K562 (cell line): ENCODE results near the gene SLC25A28. TPM values are rescaled to one million over a fixed set of nuclear protein-coding genes. Genes with fewer than 3 reads are reported as not detected.

Experiments used
- BCL6 ChIP-seq: fragments of 250-450 bp; sonication (Bioruptor Pico); IDR thresholded peaks from 2 replicates; pipeline ENCODE4 v1.4.0; 2020
- L3MBTL2 ChIP-seq: fragments of 450-650 bp; IDR thresholded peaks from 2 replicates; pipeline ENCODE4 v1.6.1; 2016; ENCODE audit warnings: mild to moderate bottlenecking, moderate library complexity
- RAD21 ChIP-seq, 2 experiments: fragments of 250-450 bp in 1 of 2; fragments of 450-650 bp in 1 of 2; sonication (Bioruptor Pico) in 1 of 2; formaldehyde crosslinking in 1 of 2; IDR thresholded peaks in 1 of 2; conservative IDR thresholded peaks in 1 of 2; 2 replicates each; pipeline versions ENCODE4 v1.4.0 to v1.8.0; 2020 to 2022; ENCODE audit warnings: mild to moderate bottlenecking in 2 of 2, moderate library complexity in 1 of 2
- REST ChIP-seq, 2 experiments: fragments of 450-650 bp; formaldehyde crosslinking in 1 of 2; IDR thresholded peaks; 2 replicates each; pipeline versions ENCODE4 v1.4.0 to v1.6.1; 2014 to 2020; ENCODE audit warnings: mild to moderate bottlenecking in 2 of 2, borderline replicate concordance in 1 of 2, low read depth in 1 of 2
- SIN3A ChIP-seq, 2 experiments: fragments of 150-350 bp in 1 of 2; IDR thresholded peaks; 2 replicates each; pipeline ENCODE4 v1.6.1; 2011 to 2016; ENCODE audit warnings: borderline replicate concordance in 2 of 2, low read depth in 2 of 2, low read length in 2 of 2, mild to moderate bottlenecking in 2 of 2, moderate library complexity in 2 of 2; ENCODE audit not compliant: control insufficient read depth in 1 of 2
- TGIF2 ChIP-seq: sonication (generic); formaldehyde crosslinking; IDR thresholded peaks from 2 replicates; pipeline ENCODE4 v1.8.1; 2022; ENCODE audit warnings: mild to moderate bottlenecking, missing genetic modification reagents, moderate library complexity
- polyA plus RNA-seq, 8 experiments: library from polyadenylated mRNA; depleted of rRNA in 4 of 8; stranded (reverse) in 5 of 8; unstranded in 3 of 8; fragments of >200 nt; fragmentation: Nextera tagmentation in 2 of 8; fragmentation: Illumina TruSeq in 1 of 8; extraction: Ambion mirVana in 2 of 8; extraction: Trizol in 1 of 8; gene quantifications; 2 replicates each; pipeline versions ENCODE4 v1.2.1 to v1.2.3, GENCODE V29; 2011 to 2014; ENCODE audit warnings: inconsistent platforms in 1 of 8, missing spikeins in 1 of 8
- total RNA-seq, 7 experiments: library from RNA; depleted of rRNA in 6 of 7; stranded (reverse); fragments of >200 nt in 6 of 7; fragmentation: Illumina TruSeq in 2 of 7; extraction: Trizol in 2 of 7; gene quantifications; 2 replicates each; pipeline versions ENCODE4 v1.2.1 to v1.2.3, GENCODE V29; 2011 to 2021; ENCODE audit warnings: low replicate concordance in 1 of 7
- TF ChIP-seq, protein P1 (sequence below), 3 experiments: IDR thresholded peaks in 2 of 3; conservative IDR thresholded peaks in 1 of 3; 2 replicates each; pipeline ENCODE4 v1.5.1; 2011 to 2012; ENCODE audit warnings: low read length in 3 of 3, mild to moderate bottlenecking in 3 of 3, control low read depth in 2 of 3, improper control_type of control experiment in 1 of 3, inconsistent platforms in 1 of 3, low read depth in 1 of 3, mixed read lengths in 1 of 3, moderate library complexity in 1 of 3; ENCODE audit not compliant: insufficient read depth in 2 of 3
- TF ChIP-seq, protein P2 (sequence below): fragments of 450-650 bp; formaldehyde crosslinking; IDR thresholded peaks from 2 replicates; pipeline ENCODE4 v1.4.0; 2020; ENCODE audit warnings: mild to moderate bottlenecking, moderate library complexity
- TF ChIP-seq, protein P3 (sequence below): sonication (generic); formaldehyde crosslinking; IDR thresholded peaks from 2 replicates; pipeline ENCODE4 v1.8.0; 2022; ENCODE audit warnings: missing genetic modification reagents, mild to moderate bottlenecking, borderline replicate concordance

SLC25A28 gene
- total and polyA plus RNA-seq, 9 of the 15 experiments (the other 6 are each of a cell fraction or from before 2014, with no cell fraction given): 6.2 to 32.3 (median 18.8) TPM

GRCh38 chr10:99612167-99612831 lies 7.9 kb downstream of the SLC25A28 start (continued):
- TF ChIP-seq TGIF2 (CRISPR knock-in tag) (no peak), BCL6 (CRISPR knock-in tag) (no peak), SIN3A (IDR thresholded peaks at IDR 0.05; ENCODE audit: borderline replicate concordance in 2 of 2, control insufficient read depth in 1 of 2, low read depth in 2 of 2, low read length in 2 of 2) (no peak), RAD21 (CRISPR knock-in tag; conservative IDR thresholded peaks at IDR 0.05 in 1 of 2, IDR thresholded peaks at IDR 0.05 in 1 of 2) (peak; percentile 59 to 71), REST (IDR thresholded peaks at IDR 0.05; ENCODE audit: borderline replicate concordance) (peak; percentile 71), REST (CRISPR knock-in tag; IDR thresholded peaks at IDR 0.05; ENCODE audit: low read depth) (no peak), L3MBTL2 (0 out of 2 replicates have a peak, but pooled peaks have one; percentile 35)
- TF ChIP-seq, protein P1, sequence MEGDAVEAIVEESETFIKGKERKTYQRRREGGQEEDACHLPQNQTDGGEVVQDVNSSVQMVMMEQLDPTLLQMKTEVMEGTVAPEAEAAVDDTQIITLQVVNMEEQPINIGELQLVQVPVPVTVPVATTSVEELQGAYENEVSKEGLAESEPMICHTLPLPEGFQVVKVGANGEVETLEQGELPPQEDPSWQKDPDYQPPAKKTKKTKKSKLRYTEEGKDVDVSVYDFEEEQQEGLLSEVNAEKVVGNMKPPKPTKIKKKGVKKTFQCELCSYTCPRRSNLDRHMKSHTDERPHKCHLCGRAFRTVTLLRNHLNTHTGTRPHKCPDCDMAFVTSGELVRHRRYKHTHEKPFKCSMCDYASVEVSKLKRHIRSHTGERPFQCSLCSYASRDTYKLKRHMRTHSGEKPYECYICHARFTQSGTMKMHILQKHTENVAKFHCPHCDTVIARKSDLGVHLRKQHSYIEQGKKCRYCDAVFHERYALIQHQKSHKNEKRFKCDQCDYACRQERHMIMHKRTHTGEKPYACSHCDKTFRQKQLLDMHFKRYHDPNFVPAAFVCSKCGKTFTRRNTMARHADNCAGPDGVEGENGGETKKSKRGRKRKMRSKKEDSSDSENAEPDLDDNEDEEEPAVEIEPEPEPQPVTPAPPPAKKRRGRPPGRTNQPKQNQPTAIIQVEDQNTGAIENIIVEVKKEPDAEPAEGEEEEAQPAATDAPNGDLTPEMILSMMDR (IDR thresholded peaks at IDR 0.05 in 2 of 3, conservative IDR thresholded peaks at IDR 0.05 in 1 of 3; ENCODE audit: insufficient read depth in 2 of 3, low read depth in 1 of 3, low read length in 3 of 3): peak; percentile 68 to 79 (median 70)
- TF ChIP-seq, protein P2, sequence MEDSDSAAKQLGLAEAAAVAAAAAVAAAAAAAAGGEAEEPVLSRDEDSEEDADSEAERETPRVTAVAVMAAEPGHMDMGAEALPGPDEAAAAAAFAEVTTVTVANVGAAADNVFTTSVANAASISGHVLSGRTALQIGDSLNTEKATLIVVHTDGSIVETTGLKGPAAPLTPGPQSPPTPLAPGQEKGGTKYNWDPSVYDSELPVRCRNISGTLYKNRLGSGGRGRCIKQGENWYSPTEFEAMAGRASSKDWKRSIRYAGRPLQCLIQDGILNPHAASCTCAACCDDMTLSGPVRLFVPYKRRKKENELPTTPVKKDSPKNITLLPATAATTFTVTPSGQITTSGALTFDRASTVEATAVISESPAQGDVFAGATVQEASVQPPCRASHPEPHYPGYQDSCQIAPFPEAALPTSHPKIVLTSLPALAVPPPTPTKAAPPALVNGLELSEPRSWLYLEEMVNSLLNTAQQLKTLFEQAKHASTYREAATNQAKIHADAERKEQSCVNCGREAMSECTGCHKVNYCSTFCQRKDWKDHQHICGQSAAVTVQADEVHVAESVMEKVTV (CRISPR knock-in tag): peak; percentile 52
- TF ChIP-seq, protein P3, sequence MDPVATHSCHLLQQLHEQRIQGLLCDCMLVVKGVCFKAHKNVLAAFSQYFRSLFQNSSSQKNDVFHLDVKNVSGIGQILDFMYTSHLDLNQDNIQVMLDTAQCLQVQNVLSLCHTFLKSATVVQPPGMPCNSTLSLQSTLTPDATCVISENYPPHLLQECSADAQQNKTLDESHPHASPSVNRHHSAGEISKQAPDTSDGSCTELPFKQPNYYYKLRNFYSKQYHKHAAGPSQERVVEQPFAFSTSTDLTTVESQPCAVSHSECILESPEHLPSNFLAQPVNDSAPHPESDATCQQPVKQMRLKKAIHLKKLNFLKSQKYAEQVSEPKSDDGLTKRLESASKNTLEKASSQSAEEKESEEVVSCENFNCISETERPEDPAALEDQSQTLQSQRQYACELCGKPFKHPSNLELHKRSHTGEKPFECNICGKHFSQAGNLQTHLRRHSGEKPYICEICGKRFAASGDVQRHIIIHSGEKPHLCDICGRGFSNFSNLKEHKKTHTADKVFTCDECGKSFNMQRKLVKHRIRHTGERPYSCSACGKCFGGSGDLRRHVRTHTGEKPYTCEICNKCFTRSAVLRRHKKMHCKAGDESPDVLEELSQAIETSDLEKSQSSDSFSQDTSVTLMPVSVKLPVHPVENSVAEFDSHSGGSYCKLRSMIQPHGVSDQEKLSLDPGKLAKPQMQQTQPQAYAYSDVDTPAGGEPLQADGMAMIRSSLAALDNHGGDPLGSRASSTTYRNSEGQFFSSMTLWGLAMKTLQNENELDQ (CRISPR knock-in tag): no peak
